ENCODE measurements around the gene PHLPP1. TPM values are rescaled to one million over a fixed set of nuclear protein-coding genes. Genes with fewer than 3 reads are reported as not detected.

PHLPP1 gene
- total and polyA plus RNA-seq, 2 donors = 6.6 to 27.3 TPM

GRCh38 chr18:63003899-63004298, 288.6 kb downstream of the PHLPP1 start:
- Histone ChIP-seq H3K4me3 (ENCODE audit: low read depth, low read length) (no peak overlapping the region), H3K27ac (ENCODE audit: low read depth) (no peak overlapping the region), H3K4me1 (ENCODE audit: insufficient read depth) (no peaks in the 10 kb centered on the region), H3K36me3 (ENCODE audit: insufficient read depth) (no peaks in the 10 kb centered on the region)
- DNase-seq (ENCODE audit: extremely low spot score) = no peak
- 94% methylated on average over 5 of the region's 5 CpGs for WGBS

GRCh38 chr18:63004466-63005089, 289.2 kb downstream of the PHLPP1 start:
- no peak overlapping the region for H3K4me3 ChIP-seq (ENCODE audit: low read depth, low read length)
- no peaks in the 10 kb centered on the region for H3K4me1 ChIP-seq (ENCODE audit: insufficient read depth)
- H3K27ac ChIP-seq (ENCODE audit: low read depth) = no peak overlapping the region
- no peaks in the 10 kb centered on the region for H3K36me3 ChIP-seq (ENCODE audit: insufficient read depth)
- 86% methylated on average over 9 of the region's 9 CpGs for WGBS
- DNase-seq (ENCODE audit: extremely low spot score) = no peak

GRCh38 chr18:63005306-63005705, 290.0 kb downstream of the PHLPP1 start:
- H3K4me1 ChIP-seq (ENCODE audit: insufficient read depth) = no peaks in the 10 kb centered on the region
- no peak overlapping the region for H3K4me3 ChIP-seq (ENCODE audit: low read depth, low read length)
- no peaks in the 10 kb centered on the region for H3K36me3 ChIP-seq (ENCODE audit: insufficient read depth)
- no peak for DNase-seq (ENCODE audit: extremely low spot score)
- no peak overlapping the region for H3K27ac ChIP-seq (ENCODE audit: low read depth)
- 91% methylated on average over 8 of the region's 8 CpGs for WGBS

- no peaks in the 10 kb centered on the region for H3K4me1 ChIP-seq (ENCODE audit: insufficient read depth)
- H3K36me3 ChIP-seq (ENCODE audit: insufficient read depth) = no peaks in the 10 kb centered on the region
- H3K4me3 ChIP-seq (ENCODE audit: low read depth, low read length) = no peak overlapping the region
- H3K27ac ChIP-seq (ENCODE audit: low read depth) = no peak overlapping the region
- WGBS = 83% methylated on average over 3 of the region's 3 CpGs
- no peak for DNase-seq (ENCODE audit: extremely low spot score)
Measured at GRCh38 chr18:63007231-63007630, 291.9 kb downstream of the PHLPP1 start.

GRCh38 chr18:63016270-63016669, 300.9 kb downstream of the PHLPP1 start:
- H3K4me3 ChIP-seq (ENCODE audit: low read depth, low read length) = no peak overlapping the region
- peak; percentile 39 for DNase-seq (ENCODE audit: extremely low spot score)
- no peaks in the 10 kb centered on the region for H3K4me1 ChIP-seq (ENCODE audit: insufficient read depth)
- WGBS = 1% methylated on average over 4 of the region's 4 CpGs
- H3K27ac ChIP-seq (ENCODE audit: low read depth) = no peak overlapping the region
- H3K36me3 ChIP-seq (ENCODE audit: insufficient read depth) = no peaks in the 10 kb centered on the region

- 56% methylated on average over 2 of the region's 2 CpGs for WGBS
- no peaks in the 10 kb centered on the region for H3K4me1 ChIP-seq (ENCODE audit: insufficient read depth)
- no peak for DNase-seq (ENCODE audit: extremely low spot score)
- no peak overlapping the region for H3K27ac ChIP-seq (ENCODE audit: low read depth)
- no peaks in the 10 kb centered on the region for H3K36me3 ChIP-seq (ENCODE audit: insufficient read depth)
- H3K4me3 ChIP-seq (ENCODE audit: low read depth, low read length) = no peak overlapping the region
Measured at GRCh38 chr18:63017076-63017475, 301.7 kb downstream of the PHLPP1 start.

GRCh38 chr18:63017977-63018376, 302.6 kb downstream of the PHLPP1 start:
- no peaks in the 10 kb centered on the region for H3K36me3 ChIP-seq (ENCODE audit: insufficient read depth)

GRCh38 chr18:63022429-63023022, 307.2 kb downstream of the PHLPP1 start:
- Histone ChIP-seq H3K4me3 (ENCODE audit: low read depth, low read length) (no peak overlapping the region), H3K36me3 (ENCODE audit: insufficient read depth) (no peaks in the 10 kb centered on the region), H3K27ac (ENCODE audit: low read depth) (no peak overlapping the region), H3K4me1 (ENCODE audit: insufficient read depth) (no peaks in the 10 kb centered on the region)
- no peak for DNase-seq (ENCODE audit: extremely low spot score)
- WGBS = 73% methylated on average over 26 of the region's 26 CpGs

More at GRCh38 chr18:63017977-63018376, 302.6 kb downstream of the PHLPP1 start:
- Histone ChIP-seq H3K27ac (ENCODE audit: low read depth) (no peak overlapping the region), H3K4me3 (ENCODE audit: low read depth, low read length) (no peak overlapping the region), H3K4me1 (ENCODE audit: insufficient read depth) (no peaks in the 10 kb centered on the region)
- DNase-seq (ENCODE audit: extremely low spot score) = no peak

GRCh38 chr18:63025251-63026090, 310.1 kb downstream of the PHLPP1 start:
- no peaks in the 10 kb centered on the region for H3K36me3 ChIP-seq (ENCODE audit: insufficient read depth)
- DNase-seq (ENCODE audit: extremely low spot score) = peak; percentile 7
- H3K4me3 ChIP-seq (ENCODE audit: low read depth, low read length) = no peak overlapping the region
- 74% methylated on average over 12 of the region's 12 CpGs for WGBS
- H3K4me1 ChIP-seq (ENCODE audit: insufficient read depth) = no peaks in the 10 kb centered on the region
- H3K27ac ChIP-seq (ENCODE audit: low read depth) = no peak overlapping the region

GRCh38 chr18:63028380-63028779, 313.0 kb downstream of the PHLPP1 start:
- Histone ChIP-seq H3K4me1 (ENCODE audit: insufficient read depth) (no peaks in the 10 kb centered on the region), H3K36me3 (ENCODE audit: insufficient read depth) (no peaks in the 10 kb centered on the region), H3K27ac (ENCODE audit: low read depth) (no peak overlapping the region), H3K4me3 (ENCODE audit: low read depth, low read length) (no peak overlapping the region)
- whole genome bisulfite sequencing = 80% methylated on average over 2 of the region's 2 CpGs
- DNase-seq (ENCODE audit: extremely low spot score) = no peak

Small RNA genes within 50 kb of the gene (small RNA-seq; reads per million reads assigned to genes)
- not detected for gene RNU6-142P

Other genes with a start within 250 kb of the PHLPP1 start
- 13.4 TPM for gene ZCCHC2, start 192.5 kb upstream of the PHLPP1 start, total RNA-seq
- gene ZCCHC2, start 192.5 kb upstream of the PHLPP1 start, polyA plus RNA-seq = 10.8 TPM

Data from urinary bladder (tissue), 4 donors.